Upper lobe of left lung (tissue), 6 donors: ENCODE measurements around the gene ATPAF1. TPM values are rescaled to one million over a fixed set of nuclear protein-coding genes. Genes with fewer than 3 reads are reported as not detected.

Experiments
- ATAC-seq, 2 donors: fragments of 200-7000 bp; cut with Tn5 transposase; one replicate each; pipeline ENCODE4 v1.9.1; 2022; ENCODE audit warnings: mild to moderate bottlenecking in 2 of 2, moderate library complexity in 2 of 2; ENCODE audit not compliant: low FRiP score in 2 of 2
- DNase-seq, 2 donors: peaks; one replicate each; pipeline ENCODE4 v3.0.0-alpha.2; 2019 to 2020
- H3K27ac ChIP-seq, 4 donors: fragments of 200-600 bp; sonication (generic); one replicate each; pipeline ENCODE4 v1.5.1; 2016 to 2019
- H3K27me3 ChIP-seq, 4 donors: fragments of 200-600 bp; sonication (generic); one replicate each; pipeline ENCODE4 v1.5.1; 2017 to 2019
- H3K36me3 ChIP-seq, 4 donors: fragments of 200-600 bp; sonication (generic); one replicate each; pipeline ENCODE4 v1.5.1; 2016 to 2019
- H3K4me1 ChIP-seq, 4 donors: fragments of 200-600 bp; sonication (generic); one replicate each; pipeline ENCODE4 v1.5.1; 2018 to 2019
- H3K4me3 ChIP-seq, 4 donors: fragments of 200-600 bp; sonication (generic); one replicate each; pipeline ENCODE4 v1.5.1; 2017 to 2019; ENCODE audit warnings: mild to moderate bottlenecking in 2 of 4, moderate library complexity in 1 of 4
- H3K9me3 ChIP-seq, 4 donors: fragments of 200-600 bp; sonication (generic); one replicate each; pipeline ENCODE4 v1.5.1; 2018 to 2019
- EP300 ChIP-seq, 4 donors: sonication (generic); formaldehyde crosslinking; IDR thresholded peaks; one replicate each; pipeline ENCODE4 v1.5.1; 2017; ENCODE audit warnings: antibody characterized with exemption in 4 of 4, control low read depth in 2 of 4
- POLR2A ChIP-seq, 4 donors: fragments of 450-650 bp; IDR thresholded peaks; one replicate each; pipeline ENCODE4 v1.5.1; 2016 to 2017; ENCODE audit warnings: antibody characterized with exemption in 4 of 4, mild to moderate bottlenecking in 2 of 4
- POLR2AphosphoS5 ChIP-seq, 2 donors: sonication (generic); formaldehyde crosslinking; IDR thresholded peaks; one replicate each; pipeline ENCODE4 v1.5.1; 2017; ENCODE audit warnings: antibody characterized with exemption in 2 of 2
- WGBS, 2 donors: methylation state at CpG; one replicate each; pipeline ENCODE4 v1.1.5; 2017 to 2018; 5-methylcytosine and 5-hydroxymethylcytosine counted together
- total RNA-seq, 6 donors: library from RNA; depleted of rRNA in 4 of 6; stranded (reverse); fragments of >200 nt in 4 of 6; gene quantifications; one replicate each; pipeline versions ENCODE4 v1.1.0 to v1.2.1, GENCODE V29; 2016 to 2021
- TF ChIP-seq, protein P1 (sequence below), 6 experiments: fragments of 450-650 bp in 4 of 6; fragments of 200-600 bp in 2 of 6; sonication (generic) in 2 of 6; IDR thresholded peaks; one replicate each; pipeline ENCODE4 v1.5.1; 2016 to 2019; ENCODE audit warnings: antibody characterized with exemption in 6 of 6
- donor health status: DM: no; HTN: no; CAD: no; lungs with moderate emphysema.
- donor health status: DM: no; HTN: yes; CAD: no; lungs with severe emphysema.

ATPAF1 gene
- total RNA-seq, 6 donors from 2014 or later = 26.2 to 39.6 (median 34.3) TPM

DNA sequence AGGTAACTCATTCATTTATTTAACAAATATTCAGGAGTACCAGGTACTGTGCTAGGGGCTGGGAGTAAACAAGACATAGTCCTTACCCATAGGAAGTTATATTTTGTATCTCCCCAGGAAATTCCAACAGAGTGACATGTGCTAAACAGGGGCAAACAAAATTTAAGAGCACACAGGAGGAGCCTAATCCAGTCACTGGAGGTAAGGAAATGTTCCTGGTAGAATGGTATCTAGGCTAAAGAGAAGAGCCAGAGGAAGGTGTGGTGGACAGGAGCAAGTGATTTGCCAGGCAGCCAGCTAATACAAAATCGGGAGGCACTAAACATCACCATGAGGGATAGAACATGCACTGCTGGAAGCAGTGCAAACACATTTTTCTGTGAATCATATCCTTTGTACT, 13.9 kb upstream of the ATPAF1 start:
- no peak for DNase-seq
- 41 to 65% methylated on average over 1 of the region's 1 CpG for WGBS, 2 donors
- ATAC-seq = no peak
- Histone ChIP-seq H3K4me3 (no peak overlapping the region), H3K27me3 (no peaks in the 10 kb centered on the region), H3K27ac (peak overlapping the region in 1 of 4 donors; percentile 15), H3K4me1 (peaks cover 0 to 28% (median 12%) of the 10 kb centered on the region in 4 donors), H3K9me3 (no peaks in the 10 kb centered on the region), H3K36me3 (peaks cover 30 to 95% (median 55%) of the 10 kb centered on the region in 4 donors)
- no peak for TF ChIP-seq EP300 (IDR thresholded peaks at IDR 0.05)
- TF ChIP-seq POLR2AphosphoS5 (IDR thresholded peaks at IDR 0.05) = no peak
- TF ChIP-seq, protein P1, sequence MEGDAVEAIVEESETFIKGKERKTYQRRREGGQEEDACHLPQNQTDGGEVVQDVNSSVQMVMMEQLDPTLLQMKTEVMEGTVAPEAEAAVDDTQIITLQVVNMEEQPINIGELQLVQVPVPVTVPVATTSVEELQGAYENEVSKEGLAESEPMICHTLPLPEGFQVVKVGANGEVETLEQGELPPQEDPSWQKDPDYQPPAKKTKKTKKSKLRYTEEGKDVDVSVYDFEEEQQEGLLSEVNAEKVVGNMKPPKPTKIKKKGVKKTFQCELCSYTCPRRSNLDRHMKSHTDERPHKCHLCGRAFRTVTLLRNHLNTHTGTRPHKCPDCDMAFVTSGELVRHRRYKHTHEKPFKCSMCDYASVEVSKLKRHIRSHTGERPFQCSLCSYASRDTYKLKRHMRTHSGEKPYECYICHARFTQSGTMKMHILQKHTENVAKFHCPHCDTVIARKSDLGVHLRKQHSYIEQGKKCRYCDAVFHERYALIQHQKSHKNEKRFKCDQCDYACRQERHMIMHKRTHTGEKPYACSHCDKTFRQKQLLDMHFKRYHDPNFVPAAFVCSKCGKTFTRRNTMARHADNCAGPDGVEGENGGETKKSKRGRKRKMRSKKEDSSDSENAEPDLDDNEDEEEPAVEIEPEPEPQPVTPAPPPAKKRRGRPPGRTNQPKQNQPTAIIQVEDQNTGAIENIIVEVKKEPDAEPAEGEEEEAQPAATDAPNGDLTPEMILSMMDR (IDR thresholded peaks at IDR 0.05) = no peak
- no peak for TF ChIP-seq POLR2A (IDR thresholded peaks at IDR 0.05)

DNA sequence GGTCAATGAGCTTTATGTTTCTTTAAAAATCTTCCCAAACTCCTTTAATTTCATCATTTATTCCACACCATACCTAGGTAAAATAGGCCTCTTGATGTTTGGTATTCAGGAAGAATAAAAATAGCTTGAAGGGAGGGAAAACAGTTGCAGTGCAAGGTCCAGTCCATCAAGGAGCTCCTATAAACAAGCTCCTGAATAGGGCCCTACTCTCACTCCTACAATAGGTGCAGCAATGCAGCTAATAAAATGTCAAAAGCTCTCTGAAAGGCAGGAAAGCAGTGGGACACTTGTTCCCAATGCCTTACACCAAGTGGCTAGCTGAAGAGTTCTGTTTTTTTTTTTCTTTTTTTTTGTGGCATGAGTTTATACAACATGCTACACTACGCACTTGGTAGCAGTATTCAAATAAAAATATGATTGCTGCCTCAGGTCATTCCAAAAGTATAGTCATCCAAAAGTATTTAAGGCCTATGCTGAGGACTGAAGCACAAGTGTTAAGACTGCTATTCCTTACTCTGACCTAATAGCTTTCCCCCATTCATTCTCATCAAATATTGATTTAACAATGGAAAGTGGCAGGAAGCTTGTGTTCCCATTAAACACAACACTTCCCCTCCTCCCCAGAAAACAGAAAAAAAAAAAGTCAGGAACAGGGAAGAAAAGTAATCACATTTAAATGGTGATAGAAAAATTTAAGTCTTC, 13.3 kb upstream of the ATPAF1 start:
- peak in 1 of 2 donors; percentile 78 for ATAC-seq
- TF ChIP-seq POLR2A (IDR thresholded peaks at IDR 0.05) (no peak), POLR2AphosphoS5 (IDR thresholded peaks at IDR 0.05) (no peak), EP300 (IDR thresholded peaks at IDR 0.05) (no peak)
- TF ChIP-seq, protein P1 (IDR thresholded peaks at IDR 0.05) = no peak
- H3K36me3 ChIP-seq = peaks cover 24 to 96% (median 53%) of the 10 kb centered on the region in 4 donors

DNA sequence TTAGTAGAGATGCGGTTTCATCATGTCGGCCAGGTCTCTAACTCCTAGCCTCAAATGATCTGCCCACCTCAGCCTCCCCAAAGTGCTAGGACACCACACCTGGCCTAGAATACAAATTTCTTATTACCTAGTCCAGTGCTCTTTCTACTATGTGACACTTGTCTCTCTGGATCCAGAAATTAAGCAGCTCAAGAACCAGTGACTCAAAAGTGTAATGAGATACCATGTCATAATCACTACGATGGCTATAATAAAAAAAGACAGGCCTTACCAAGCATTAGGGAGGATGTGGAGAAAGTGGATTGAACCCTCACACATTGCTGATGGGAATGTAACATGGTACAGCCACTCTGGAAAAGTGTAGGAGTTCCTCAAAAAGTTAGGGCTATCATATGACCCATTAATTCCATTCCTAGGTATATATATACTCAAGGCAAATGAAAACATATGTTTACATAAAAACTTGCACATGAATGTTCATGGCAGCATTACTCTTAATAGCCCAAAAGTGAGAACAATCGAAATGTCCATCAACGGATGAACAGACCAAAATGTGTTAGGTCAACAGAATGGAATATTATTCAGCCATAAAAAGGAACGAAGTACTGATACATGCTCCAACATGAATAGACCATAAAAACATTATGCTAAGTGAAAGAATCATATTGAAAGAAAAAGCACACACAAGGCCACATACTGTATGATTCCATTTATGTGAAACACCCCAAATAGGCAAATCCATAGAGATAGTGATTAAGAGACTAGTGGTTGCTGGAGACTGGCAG, 11.8 kb upstream of the ATPAF1 start:
- H3K36me3 ChIP-seq = peaks cover 17 to 96% (median 53%) of the 10 kb centered on the region in 4 donors
- 93 to 96% methylated on average over 6 of the region's 6 CpGs for WGBS, 2 donors
- ATAC-seq (no peak), DNase-seq (no peak)
- TF ChIP-seq POLR2AphosphoS5 (IDR thresholded peaks at IDR 0.05) = no peak
- TF ChIP-seq EP300 (IDR thresholded peaks at IDR 0.05) = no peak
- TF ChIP-seq POLR2A (IDR thresholded peaks at IDR 0.05) = no peak
- TF ChIP-seq, protein P1 (IDR thresholded peaks at IDR 0.05) = no peak
- H3K27me3 ChIP-seq = no peaks in the 10 kb centered on the region
- no peak overlapping the region for H3K4me3 ChIP-seq
- peaks cover 0 to 19% (median 7%) of the 10 kb centered on the region in 4 donors for H3K4me1 ChIP-seq
- no peaks in the 10 kb centered on the region for H3K9me3 ChIP-seq
- no peak overlapping the region for H3K27ac ChIP-seq

More for the DNA sequence above, 13.3 kb upstream of the ATPAF1 start:
- Histone ChIP-seq H3K9me3 (no peaks in the 10 kb centered on the region), H3K27ac (peak overlapping the region in 2 of 4 donors; percentile 44 to 50), H3K4me1 (peaks cover 0 to 22% (median 7%) of the 10 kb centered on the region in 4 donors), H3K27me3 (no peaks in the 10 kb centered on the region), H3K4me3 (no peak overlapping the region)
- 74 to 100% methylated on average over 1 of the region's 1 CpG for WGBS, 2 donors
- DNase-seq = no peak

DNA sequence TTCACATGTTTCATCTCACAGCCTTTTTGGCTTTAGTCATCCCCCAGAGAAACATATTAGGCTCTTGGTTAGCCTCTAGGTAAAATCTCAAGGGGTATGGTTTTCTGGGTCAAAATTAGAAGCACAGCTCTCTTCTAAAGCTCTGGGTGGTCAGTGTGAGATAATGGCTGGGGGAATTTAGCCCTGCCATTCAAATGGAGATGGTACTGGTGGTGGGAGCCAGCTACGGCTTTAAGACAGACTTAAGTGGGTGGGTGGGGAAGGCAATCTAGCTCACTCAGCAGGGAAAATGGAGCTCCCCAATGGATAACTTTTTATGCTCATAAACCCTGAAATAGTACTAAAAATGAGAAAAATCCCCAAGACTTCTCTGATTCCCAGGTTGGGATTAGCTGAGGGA, 9.2 kb upstream of the ATPAF1 start:
- H3K27me3 ChIP-seq = no peaks in the 10 kb centered on the region
- peaks cover 3 to 75% (median 33%) of the 10 kb centered on the region in 4 donors for H3K36me3 ChIP-seq
- DNase-seq (no peak), ATAC-seq (no peak)
- TF ChIP-seq EP300 (IDR thresholded peaks at IDR 0.05) (no peak), POLR2A (IDR thresholded peaks at IDR 0.05) (no peak), POLR2AphosphoS5 (IDR thresholded peaks at IDR 0.05) (no peak)
- TF ChIP-seq, protein P1 (IDR thresholded peaks at IDR 0.05) = no peak
- H3K27ac ChIP-seq = no peak overlapping the region
- H3K4me1 ChIP-seq = peaks cover 0 to 14% (median 6%) of the 10 kb centered on the region in 4 donors
- H3K4me3 ChIP-seq = no peak overlapping the region
- 100% methylated on average over 1 of the region's 1 CpG for WGBS, 2 donors
- no peaks in the 10 kb centered on the region for H3K9me3 ChIP-seq
